HepG2 (cell line): ENCODE measurements around the gene MAP4K3. TPM values are rescaled to one million over a fixed set of nuclear protein-coding genes. Genes with fewer than 3 reads are reported as not detected.

Source experiments
- ATAC-seq: fragments of 200-7000 bp; cut with Tn5 transposase; 3 replicates; pipeline ENCODE4 v1.9.1; 2020; ENCODE audit warnings: mild to moderate bottlenecking, moderate library complexity
- BruUV-seq: library from RNA; stranded (reverse); fragments of 400-500 nt; replicated peaks from 2 replicates; lab custom pipeline; 2021; lab: Mats Ljungman, UMichigan
- CTCF ChIA-PET: fragments of 300-600 bp; formaldehyde crosslinking; extraction: SDS; loops from one replicate; lab custom pipeline; 2021; ENCODE audit warnings: low total read pairs, inconsistent platforms, low intra/inter-chr PET ratio; lab: Yijun Ruan, JAX
- POLR2A ChIA-PET: fragments of 350-600 bp; sonication (Branson Sonifier 250); formaldehyde crosslinking; loops from one replicate; lab custom pipeline; 2020; ENCODE audit warnings: antibody characterized with exemption, inconsistent platforms; lab: Yijun Ruan, JAX
- DNase-seq: peaks from one replicate; pipeline ENCODE4 v3.0.0-alpha.2; 2015; ENCODE audit warnings: low spot score
- FAIRE-seq: peaks from 3 replicates; lab custom pipeline; 2011; peaks lifted over from hg19 to GRCh38; lab: Jason Lieb, UNC
- H2AFZ ChIP-seq: one replicate; pipeline ENCODE4 v1.6.1; 2011; ENCODE audit warnings: low read length, inconsistent platforms
- H3K27ac ChIP-seq: fragments of 300-600 bp; 3 replicates; pipeline ENCODE4 v1.8.0; 2011; ENCODE audit warnings: mixed run types, mild to moderate bottlenecking, mixed read lengths, low read length, inconsistent platforms; ENCODE audit not compliant: insufficient read depth; ENCODE audit errors: extremely low read length
- H3K27me3 ChIP-seq, 2 experiments: fragments of 200-600 bp in 1 of 2; 2 replicates in 1 of 2; 3 replicates in 1 of 2; pipeline versions ENCODE4 v1.6.0 to v1.8.0; 2011; ENCODE audit warnings: low read length in 2 of 2, mild to moderate bottlenecking in 2 of 2, moderate library complexity in 2 of 2, inconsistent platforms in 1 of 2; ENCODE audit not compliant: insufficient read depth in 2 of 2, control insufficient read depth in 1 of 2
- H3K36me3 ChIP-seq, 2 experiments: fragments of 200-600 bp in 1 of 2; replicated peaks in 1 of 2; 2 replicates in 1 of 2; 3 replicates in 1 of 2; pipeline versions ENCODE4 v1.5.1 to v1.8.0; 2011; ENCODE audit warnings: low read length in 2 of 2, inconsistent platforms in 1 of 2; ENCODE audit not compliant: insufficient read depth in 2 of 2, control insufficient read depth in 1 of 2
- H3K4me1 ChIP-seq: 2 replicates; pipeline ENCODE4 v1.5.1; 2012; ENCODE audit warnings: low read length, inconsistent platforms; ENCODE audit not compliant: insufficient read depth
- H3K4me2 ChIP-seq: 2 replicates; pipeline ENCODE4 v1.6.0; 2011; ENCODE audit warnings: low read depth, low read length, inconsistent platforms
- H3K4me3 ChIP-seq, 3 experiments: fragments of 200-600 bp in 1 of 3; sonication (generic), shearing (Covaris generic) in 1 of 3; replicated peaks in 1 of 3; 2 replicates each; pipeline ENCODE4 v1.5.1; 2011 to 2016; ENCODE audit warnings: low read length in 3 of 3, inconsistent platforms in 2 of 3, low read depth in 2 of 3, mild to moderate bottlenecking in 2 of 3, control low read depth in 1 of 3, mixed read lengths in 1 of 3; ENCODE audit not compliant: insufficient read depth in 1 of 3
- H3K79me2 ChIP-seq: one replicate; pipeline ENCODE4 v1.6.1; 2011; ENCODE audit warnings: low read length, inconsistent platforms; ENCODE audit not compliant: insufficient read depth
- H3K9ac ChIP-seq: 2 replicates; pipeline ENCODE4 v1.6.0; 2011; ENCODE audit warnings: mild to moderate bottlenecking, low read depth, low read length, inconsistent platforms; ENCODE audit not compliant: insufficient read depth
- H3K9me3 ChIP-seq: 2 replicates; pipeline ENCODE4 v1.5.1; 2012; ENCODE audit warnings: mild to moderate bottlenecking, low read length
- H4K20me1 ChIP-seq: 2 replicates; pipeline ENCODE4 v1.6.0; 2011; ENCODE audit warnings: inconsistent platforms, mild to moderate bottlenecking, low read length, moderate library complexity; ENCODE audit not compliant: insufficient read depth
- CREB1 ChIP-seq, 2 experiments: fragments of 450-650 bp in 1 of 2; IDR thresholded peaks; 2 replicates each; pipeline ENCODE4 v1.6.1; 2016 to 2017; ENCODE audit warnings: control low read depth in 1 of 2, mild to moderate bottlenecking in 1 of 2, missing compliant biosample characterization in 1 of 2, missing genetic modification characterization in 1 of 2
- NAIF1 ChIP-seq: sonication (generic); formaldehyde crosslinking; IDR thresholded peaks from 2 replicates; pipeline ENCODE4 v1.5.0; 2020; ENCODE audit warnings: mild to moderate bottlenecking, missing genetic modification reagents, borderline replicate concordance
- RFXAP ChIP-seq: sonication (generic); formaldehyde crosslinking; IDR thresholded peaks from 2 replicates; pipeline ENCODE4 v1.4.0; 2020; ENCODE audit warnings: missing genetic modification reagents, borderline replicate concordance
- RXRB ChIP-seq: IDR thresholded peaks from 2 replicates; pipeline ENCODE4 v1.6.1; 2016; ENCODE audit warnings: borderline replicate concordance, missing genetic modification reagents, missing compliant biosample characterization
- SRSF1 ChIP-seq: fragments of 200-400 bp; formaldehyde crosslinking; optimal IDR thresholded peaks from 2 replicates; pipeline ENCODE3; 2017; ENCODE audit warnings: mild to moderate bottlenecking, low read depth, low read length, moderate library complexity
- TMF1 ChIP-seq: sonication (generic); formaldehyde crosslinking; IDR thresholded peaks from 2 replicates; pipeline ENCODE4 v1.8.1; 2022; ENCODE audit warnings: low read depth, missing genetic modification reagents
- ZNF160 ChIP-seq: sonication (generic); formaldehyde crosslinking; IDR thresholded peaks from 2 replicates; pipeline ENCODE4 v1.8.0; 2022; ENCODE audit warnings: mild to moderate bottlenecking, inconsistent platforms, missing genetic modification reagents
- ZNF30 ChIP-seq: sonication (generic); formaldehyde crosslinking; IDR thresholded peaks from 2 replicates; pipeline ENCODE4 v1.5.0; 2020; ENCODE audit warnings: mild to moderate bottlenecking, missing genetic modification reagents
- ZNF616 ChIP-seq: sonication (generic); formaldehyde crosslinking; IDR thresholded peaks from 2 replicates; pipeline ENCODE4 v1.5.0; 2020; ENCODE audit warnings: low read depth, mild to moderate bottlenecking, missing genetic modification reagents
- ZNF749 ChIP-seq: sonication (generic); formaldehyde crosslinking; IDR thresholded peaks from 2 replicates; pipeline ENCODE4 v1.8.0; 2022; ENCODE audit warnings: mild to moderate bottlenecking, missing genetic modification reagents, moderate library complexity, borderline replicate concordance
- ZSCAN20 ChIP-seq: sonication (generic); formaldehyde crosslinking; IDR thresholded peaks from 2 replicates; pipeline ENCODE4 v1.4.0; 2020; ENCODE audit warnings: missing genetic modification reagents, mild to moderate bottlenecking, borderline replicate concordance
- WGBS: methylation state at CpG from one replicate; pipeline ENCODE4 v1.1.6; 2017; ENCODE audit warnings: low lambda C conversion rate; 5-methylcytosine and 5-hydroxymethylcytosine counted together
- in situ Hi-C: cut with HindIII; loops from 2 replicates; pipeline ENCODE4 v1.10.0; 2017; ENCODE audit warnings: low pct_unique_long_range_greater_than_20kb; ENCODE audit not compliant: extremely low pct_ligation_motif_present
- intact Hi-C: fragments of 100-400 bp; cut with micrococcal nuclease; formaldehyde crosslinking; loops from one replicate; pipeline ENCODE4 v1.10.0; 2022; ENCODE audit not compliant: unreplicated experiment
- polyA plus RNA-seq, 8 experiments: library from polyadenylated mRNA; depleted of rRNA in 3 of 8; stranded (reverse) in 7 of 8; unstranded in 1 of 8; fragments of >200 nt; fragmentation: Illumina TruSeq in 4 of 8; extraction: Trizol in 4 of 8; gene quantifications; 2 replicates each; pipeline versions ENCODE4 v1.2.1 to v1.2.3, GENCODE V29; 2011 to 2016; ENCODE audit warnings: low read depth in 4 of 8, missing spikeins in 1 of 8, mixed read lengths in 1 of 8; ENCODE audit not compliant: insufficient read depth in 1 of 8
- total RNA-seq, 5 experiments: library from RNA; depleted of rRNA; stranded (reverse); fragments of >200 nt; fragmentation: Illumina TruSeq; extraction: Trizol; gene quantifications; 2 replicates each; pipeline ENCODE4 v1.2.3, GENCODE V29; 2016; ENCODE audit warnings: low read depth in 1 of 5
- TF ChIP-seq, protein P1 (sequence below): sonication (generic); formaldehyde crosslinking; IDR thresholded peaks from 2 replicates; pipeline ENCODE4 v1.4.0; 2020; ENCODE audit warnings: mild to moderate bottlenecking, missing genetic modification reagents
- TF ChIP-seq, protein P2 (sequence below): IDR thresholded peaks from 2 replicates; pipeline ENCODE4 v1.6.1; 2016; ENCODE audit warnings: low read depth
- TF ChIP-seq, protein P3 (sequence below): sonication (generic); formaldehyde crosslinking; IDR thresholded peaks from 2 replicates; pipeline ENCODE4 v1.9.0; 2021; ENCODE audit warnings: missing genetic modification reagents, borderline replicate concordance

MAP4K3 gene
- total and polyA plus RNA-seq, 2 of the 13 experiments (the other 11 are each of a cell fraction or from before 2014, with no cell fraction given) = 45.9 to 53.2 TPM

- 61% methylated on average over 4 of the region's 4 CpGs for WGBS
- Histone ChIP-seq H3K27ac (no peak overlapping the region), H3K9ac (no peak overlapping the region), H3K4me2 (no peak overlapping the region), H3K79me2 (no peaks in the 10 kb centered on the region), H4K20me1 (no peaks in the 10 kb centered on the region), H3K9me3 (no peaks in the 10 kb centered on the region), H3K36me3 (no peaks in the 10 kb centered on the region), H3K27me3 (no peaks in the 10 kb centered on the region), H2AFZ (no peak overlapping the region), H3K4me1 (peaks cover 11% of the 10 kb centered on the region), H3K4me3 (no peak overlapping the region)
- FAIRE-seq (no peak), DNase-seq (no peak), ATAC-seq (no peak)
- intact Hi-C loops (no loop called here), in situ Hi-C loops (no loop called here)
- BruUV-seq = no TSS peak
- CTCF ChIA-PET = no interaction called here
- no peak for TF ChIP-seq CREB1 (IDR thresholded peaks at IDR 0.05)
- no peak for TF ChIP-seq CREB1 (CRISPR knock-in tag; IDR thresholded peaks at IDR 0.05)
- TF ChIP-seq ZNF616 (CRISPR knock-in tag) = no peak
- TF ChIP-seq ZNF30 (CRISPR knock-in tag) = no peak
- TF ChIP-seq RXRB (CRISPR knock-in tag) = no peak
- TF ChIP-seq RFXAP = no peak
- TF ChIP-seq ZNF160 (CRISPR knock-in tag) = no peak
- no peak for TF ChIP-seq SRSF1
- no peak for TF ChIP-seq NAIF1 (CRISPR knock-in tag)
- POLR2A ChIA-PET = no interaction called here
Observed at GRCh38 chr2:39241588-39241987, 195.5 kb downstream of the MAP4K3 start.

DNA sequence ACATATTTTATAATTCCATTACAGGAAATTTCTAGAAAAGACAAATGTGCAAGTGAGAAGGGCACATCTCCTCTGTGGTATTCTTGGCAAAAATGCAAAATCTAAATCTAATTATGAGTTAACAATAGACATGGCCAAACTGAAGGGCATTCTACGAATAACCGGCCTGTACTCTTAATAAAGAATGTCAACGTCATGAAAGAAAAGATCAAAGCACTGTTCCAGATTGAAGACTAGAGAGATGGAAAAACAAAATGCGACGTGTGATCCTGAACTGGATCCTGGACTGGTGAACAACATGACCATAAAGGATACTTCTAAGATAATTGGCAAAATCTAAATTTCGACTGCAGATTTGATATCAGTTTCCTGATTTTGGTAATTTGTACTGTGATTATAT is 196.3 kb downstream of the MAP4K3 start:
- H3K27ac ChIP-seq = no peak overlapping the region
- H3K9me3 ChIP-seq = no peaks in the 10 kb centered on the region
- in situ Hi-C loops (no loop called here), intact Hi-C loops (no loop called here)
- no peak overlapping the region for H3K4me3 ChIP-seq
- DNase-seq = no peak
- no peak overlapping the region for H3K9ac ChIP-seq
- BruUV-seq = no TSS peak
- H2AFZ ChIP-seq = no peak overlapping the region
- ChIA-PET POLR2A (no interaction called here), CTCF (no interaction called here)
- no peak overlapping the region for H3K4me2 ChIP-seq
- no peak for FAIRE-seq
- H4K20me1 ChIP-seq = no peaks in the 10 kb centered on the region
- WGBS = 71% methylated on average over 6 of the region's 6 CpGs
- TF ChIP-seq, protein P1, sequence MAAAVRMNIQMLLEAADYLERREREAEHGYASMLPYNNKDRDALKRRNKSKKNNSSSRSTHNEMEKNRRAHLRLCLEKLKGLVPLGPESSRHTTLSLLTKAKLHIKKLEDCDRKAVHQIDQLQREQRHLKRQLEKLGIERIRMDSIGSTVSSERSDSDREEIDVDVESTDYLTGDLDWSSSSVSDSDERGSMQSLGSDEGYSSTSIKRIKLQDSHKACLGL (CRISPR knock-in tag) = no peak
- TF ChIP-seq ZSCAN20 (CRISPR knock-in tag) = no peak
- TF ChIP-seq TMF1 (CRISPR knock-in tag) = no peak
- TF ChIP-seq, protein P2, sequence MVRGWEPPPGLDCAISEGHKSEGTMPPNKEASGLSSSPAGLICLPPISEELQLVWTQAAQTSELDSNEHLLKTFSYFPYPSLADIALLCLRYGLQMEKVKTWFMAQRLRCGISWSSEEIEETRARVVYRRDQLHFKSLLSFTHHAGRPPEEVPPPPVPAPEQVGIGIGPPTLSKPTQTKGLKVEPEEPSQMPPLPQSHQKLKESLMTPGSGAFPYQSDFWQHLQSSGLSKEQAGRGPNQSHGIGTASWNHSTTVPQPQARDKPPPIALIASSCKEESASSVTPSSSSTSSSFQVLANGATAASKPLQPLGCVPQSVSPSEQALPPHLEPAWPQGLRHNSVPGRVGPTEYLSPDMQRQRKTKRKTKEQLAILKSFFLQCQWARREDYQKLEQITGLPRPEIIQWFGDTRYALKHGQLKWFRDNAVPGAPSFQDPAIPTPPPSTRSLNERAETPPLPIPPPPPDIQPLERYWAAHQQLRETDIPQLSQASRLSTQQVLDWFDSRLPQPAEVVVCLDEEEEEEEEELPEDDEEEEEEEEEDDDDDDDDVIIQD (CRISPR knock-in tag) = no peak
- no peak for TF ChIP-seq ZNF749 (CRISPR knock-in tag)
- TF ChIP-seq, protein P3, sequence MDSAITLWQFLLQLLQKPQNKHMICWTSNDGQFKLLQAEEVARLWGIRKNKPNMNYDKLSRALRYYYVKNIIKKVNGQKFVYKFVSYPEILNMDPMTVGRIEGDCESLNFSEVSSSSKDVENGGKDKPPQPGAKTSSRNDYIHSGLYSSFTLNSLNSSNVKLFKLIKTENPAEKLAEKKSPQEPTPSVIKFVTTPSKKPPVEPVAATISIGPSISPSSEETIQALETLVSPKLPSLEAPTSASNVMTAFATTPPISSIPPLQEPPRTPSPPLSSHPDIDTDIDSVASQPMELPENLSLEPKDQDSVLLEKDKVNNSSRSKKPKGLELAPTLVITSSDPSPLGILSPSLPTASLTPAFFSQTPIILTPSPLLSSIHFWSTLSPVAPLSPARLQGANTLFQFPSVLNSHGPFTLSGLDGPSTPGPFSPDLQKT (CRISPR knock-in tag) = no peak
- H3K36me3 ChIP-seq = no peaks in the 10 kb centered on the region
- no peak for ATAC-seq
- H3K79me2 ChIP-seq = no peaks in the 10 kb centered on the region
- H3K27me3 ChIP-seq = no peaks in the 10 kb centered on the region
- peaks cover 11% of the 10 kb centered on the region for H3K4me1 ChIP-seq
